ENCODE data around the gene UVRAG.
"Not testable (repeated sequence)": the region's sequence is repeated elsewhere in the genome, so short reads cannot be mapped to it uniquely, and the experiment has no call there.

The UVRAG gene

GRCh38 chr11:75879737-75880136, 64.7 kb downstream of the UVRAG start:
- DNase-seq (ENCODE audit: low spot score): no peak

- not testable (repeated sequence) for DNase-seq (ENCODE audit: low spot score)
Observed at GRCh38 chr11:75880343-75880742, 65.3 kb downstream of the UVRAG start.

GRCh38 chr11:75884321-75884720, 69.3 kb downstream of the UVRAG start:
- no peak for DNase-seq (ENCODE audit: low spot score)

- DNase-seq (ENCODE audit: low spot score): no peak
Observed at GRCh38 chr11:75888416-75888815, 73.4 kb downstream of the UVRAG start.

- no peak for DNase-seq (ENCODE audit: low spot score)
Observed at GRCh38 chr11:75891947-75892739, 77.1 kb downstream of the UVRAG start.

GRCh38 chr11:75893251-75893650, 78.2 kb downstream of the UVRAG start:
- no peak for DNase-seq (ENCODE audit: low spot score)

- no peak for DNase-seq (ENCODE audit: low spot score)
Observed at GRCh38 chr11:75894036-75894585, 79.1 kb downstream of the UVRAG start.

GRCh38 chr11:75896843-75897419, 81.9 kb downstream of the UVRAG start:
- DNase-seq (ENCODE audit: low spot score): peak; percentile 2

- DNase-seq (ENCODE audit: low spot score): no peak
Observed at GRCh38 chr11:75898871-75899270, 83.9 kb downstream of the UVRAG start.

GRCh38 chr11:75899806-75900205, 84.8 kb downstream of the UVRAG start:
- no peak for DNase-seq (ENCODE audit: low spot score)

GRCh38 chr11:75900848-75901247, 85.8 kb downstream of the UVRAG start:
- no peak for DNase-seq (ENCODE audit: low spot score)

- DNase-seq (ENCODE audit: low spot score): no peak
Observed at GRCh38 chr11:75902631-75903030, 87.6 kb downstream of the UVRAG start.

- no peak for DNase-seq (ENCODE audit: low spot score)
Observed at GRCh38 chr11:75903276-75903675, 88.3 kb downstream of the UVRAG start.

GRCh38 chr11:75905434-75905833, 90.4 kb downstream of the UVRAG start:
- DNase-seq (ENCODE audit: low spot score): no peak

- DNase-seq (ENCODE audit: low spot score): no peak
Observed at GRCh38 chr11:75907906-75908527, 93.0 kb downstream of the UVRAG start.

- no peak for DNase-seq (ENCODE audit: low spot score)
Observed at GRCh38 chr11:75910426-75911145, 95.6 kb downstream of the UVRAG start.

- DNase-seq (ENCODE audit: low spot score): no peak
Observed at GRCh38 chr11:75911459-75911858, 96.4 kb downstream of the UVRAG start.

GRCh38 chr11:75913984-75914383, 99.0 kb downstream of the UVRAG start:
- DNase-seq (ENCODE audit: low spot score): no peak

- DNase-seq (ENCODE audit: low spot score): no peak
Observed at GRCh38 chr11:75916882-75917281, 101.9 kb downstream of the UVRAG start.

- no peak for DNase-seq (ENCODE audit: low spot score)
Observed at GRCh38 chr11:75918331-75918730, 103.3 kb downstream of the UVRAG start.

- DNase-seq (ENCODE audit: low spot score): no peak
Observed at GRCh38 chr11:75919525-75919924, 104.5 kb downstream of the UVRAG start.

- no peak for DNase-seq (ENCODE audit: low spot score)
Observed at GRCh38 chr11:75920848-75921247, 105.8 kb downstream of the UVRAG start.

All from CD4-positive, alpha-beta T cell treated with Interleukin-6 at 100 ng/mL for 8 hours (primary cell).